HG03342 (cell line): ENCODE results near the gene AKT3.
A peak's percentile ranks its signal among the peaks of the same experiment; 100 is the strongest.
"Not testable (repeated sequence)": the region's sequence is repeated elsewhere in the genome, so short reads cannot be mapped to it uniquely, and the experiment has no call there.

Experiments used
- ATAC-seq: cut with Tn5 transposase; IDR thresholded peaks from one replicate; pipeline ENCODE4 v1.9.1; 2021; ENCODE audit warnings: mild to moderate bottlenecking, moderate library complexity; ENCODE audit not compliant: unreplicated experiment

The AKT3 gene

DNA sequence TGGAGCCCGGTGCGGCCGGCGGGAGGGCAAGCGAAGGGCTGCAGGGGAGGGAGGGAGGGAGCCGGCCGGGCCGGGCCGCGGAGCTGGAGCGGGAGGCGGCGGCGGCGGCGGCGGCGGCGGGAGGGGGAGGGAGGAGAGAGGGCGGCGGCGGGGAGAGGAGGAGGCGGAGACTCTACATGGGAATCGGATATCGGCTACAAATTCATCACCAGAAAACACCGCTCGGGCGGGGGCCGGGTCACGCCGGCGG lies at the start of gene AKT3:
Gene AKT3 (minus strand): TSS at position 42 of the 250 bp plus-strand sequence. CDS start 7,073 bp downstream, outside the sequence.
- ATAC-seq, result peak; percentile 59

DNA sequence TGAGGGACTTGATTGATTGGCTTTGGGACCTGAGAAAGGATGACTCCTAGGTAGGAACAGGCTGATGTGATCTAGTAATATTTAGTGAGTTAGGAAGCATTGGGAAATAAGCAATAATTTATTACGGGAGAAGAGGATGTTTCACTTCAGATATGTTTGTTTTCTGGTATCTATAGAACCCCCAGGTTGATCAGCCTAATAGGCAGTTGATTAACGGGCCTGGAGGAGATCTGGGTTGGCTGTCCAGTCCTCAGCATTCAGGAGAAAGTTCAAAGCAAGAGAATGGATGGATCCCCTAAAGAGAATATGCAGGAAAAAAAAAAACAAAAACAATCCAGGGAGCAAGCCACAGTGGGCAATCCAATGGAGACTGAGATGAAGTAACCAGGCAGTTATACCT lies 48.2 kb upstream of the AKT3 start:
- ATAC-seq, result no peak

DNA sequence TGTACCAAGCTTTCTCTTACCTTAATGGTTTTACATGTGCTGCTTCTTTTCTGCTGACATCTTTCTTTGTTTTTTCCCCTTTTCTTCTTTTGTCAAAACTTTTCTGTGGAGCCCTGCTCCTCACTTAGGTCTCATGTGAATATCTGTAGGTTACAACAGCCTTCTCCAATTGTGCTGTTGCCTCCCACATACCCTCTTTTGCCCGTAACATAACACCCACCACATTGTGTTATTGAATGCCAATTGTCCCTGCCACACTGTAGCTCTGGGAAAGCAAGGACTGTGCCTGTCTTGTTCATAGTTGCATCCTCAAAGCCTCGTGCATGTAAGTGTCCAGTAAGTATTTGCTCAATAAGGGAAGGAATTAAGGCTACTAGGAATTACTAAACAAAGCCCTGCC lies 46.3 kb upstream of the AKT3 start:
- ATAC-seq, result no peak

DNA sequence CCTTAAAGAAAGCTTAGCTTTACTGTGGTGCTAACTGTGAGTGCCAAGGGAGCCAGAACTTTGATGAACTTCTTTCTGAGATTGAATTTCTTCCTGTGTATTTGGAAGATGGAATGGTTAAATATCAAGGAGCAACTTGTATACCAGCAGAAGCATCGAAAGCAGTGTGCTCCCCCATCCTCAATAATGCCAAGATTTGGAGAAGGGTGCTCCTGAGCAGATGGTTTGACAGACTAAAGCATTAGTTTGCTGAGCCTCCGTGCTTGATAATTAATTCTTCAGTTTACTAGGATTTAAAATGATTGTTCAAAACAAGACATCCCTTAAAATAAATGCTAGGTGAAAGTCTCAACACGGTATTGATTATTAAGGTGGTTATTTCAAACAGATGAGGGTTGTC lies 42.4 kb upstream of the AKT3 start:
- no peak for ATAC-seq

DNA sequence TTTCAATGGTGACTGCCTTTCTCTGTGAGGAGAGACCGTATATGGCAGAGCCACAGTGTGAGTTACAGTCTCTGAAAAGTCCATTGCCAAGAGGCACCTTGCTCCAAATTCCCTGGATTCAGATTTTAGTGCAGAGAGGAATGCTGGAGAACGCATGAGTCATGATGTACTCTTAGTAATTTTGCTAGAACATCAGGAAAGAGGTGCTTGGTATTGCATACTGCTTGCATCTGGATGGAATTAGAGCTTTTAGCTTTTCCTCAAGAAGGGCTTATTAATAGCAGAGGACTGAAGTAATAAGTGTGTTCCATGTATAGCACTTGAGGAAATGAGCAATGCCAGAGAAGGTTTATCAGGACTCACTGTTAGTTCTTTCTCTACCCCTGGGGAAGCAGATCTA lies 40.5 kb upstream of the AKT3 start:
- ATAC-seq, result no peak

DNA sequence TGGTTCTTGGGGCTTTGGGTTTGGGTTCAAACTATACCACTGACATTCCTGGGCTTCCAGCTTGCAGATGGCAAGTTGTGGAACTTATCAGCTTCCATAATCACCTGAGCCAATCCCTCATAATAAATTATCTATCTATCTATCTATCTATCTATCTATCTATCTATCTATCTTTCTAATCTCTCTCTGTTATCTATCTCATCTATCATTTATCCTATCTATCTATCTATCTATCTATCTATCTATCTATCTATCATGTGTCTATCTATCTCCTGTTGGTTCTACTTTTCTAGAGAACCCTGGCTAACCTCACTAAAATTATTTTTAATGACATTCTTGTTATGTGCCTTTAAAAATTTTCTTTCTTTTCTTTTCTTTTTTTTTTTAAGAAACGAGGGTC lies 35.8 kb upstream of the AKT3 start:
- ATAC-seq, result no peak

DNA sequence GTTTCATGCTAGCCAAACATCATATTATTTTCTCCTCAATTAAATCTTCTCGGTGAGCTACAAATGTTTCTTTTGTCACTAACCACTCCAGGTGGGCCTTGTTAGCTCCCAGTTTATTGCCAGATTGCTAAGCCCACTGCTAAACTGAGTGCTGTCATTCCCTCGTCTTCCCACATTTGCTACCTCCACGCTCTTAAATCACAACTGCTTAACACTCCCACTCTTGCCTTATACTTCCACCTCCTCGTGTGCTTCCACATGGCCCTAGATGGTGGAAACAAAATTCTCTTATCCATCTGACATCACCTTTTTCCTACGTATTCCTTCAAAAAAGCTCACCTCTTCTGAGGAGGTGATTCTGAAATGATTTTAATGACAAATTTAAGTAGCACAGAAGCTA lies 34.6 kb upstream of the AKT3 start:
- no peak for ATAC-seq

DNA sequence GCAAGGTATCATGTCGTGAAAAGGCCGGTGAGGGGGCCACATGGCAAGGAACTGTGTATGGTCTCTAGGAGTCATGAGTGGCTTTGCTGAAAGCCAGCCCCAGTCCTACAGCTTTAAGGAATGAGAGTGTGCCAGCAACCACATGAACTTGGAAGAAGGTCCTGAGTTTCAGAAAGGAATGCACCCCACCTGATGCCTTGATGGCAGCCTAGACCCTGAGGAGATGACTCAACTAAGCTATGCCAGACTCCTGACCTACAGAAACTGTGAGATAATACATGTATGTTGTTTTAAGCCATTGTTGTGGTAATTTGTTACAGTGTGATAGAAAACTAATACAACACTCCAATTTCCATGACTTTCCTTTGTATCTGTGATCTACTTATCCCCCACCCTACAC lies 33.5 kb upstream of the AKT3 start:
- no peak for ATAC-seq

DNA sequence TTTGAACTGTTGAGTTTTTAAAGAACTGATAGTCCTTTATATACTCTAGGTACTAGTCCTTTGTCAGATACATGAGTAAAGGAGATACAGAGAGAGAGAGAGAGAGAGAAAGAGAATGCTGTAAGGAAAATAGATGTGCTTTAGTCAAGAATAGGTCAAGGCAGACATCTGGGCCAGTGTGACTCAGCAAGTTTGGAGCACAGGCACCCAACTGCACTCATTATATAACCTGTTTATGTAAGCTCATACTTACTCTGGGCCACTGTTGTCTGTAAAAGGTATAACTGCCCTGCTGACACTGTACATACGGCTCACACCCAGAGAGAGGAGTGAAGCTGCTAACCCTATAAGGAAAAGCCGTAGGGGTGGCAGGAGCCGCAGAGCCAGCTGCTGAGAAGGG lies 32.2 kb upstream of the AKT3 start:
- no peak for ATAC-seq

DNA sequence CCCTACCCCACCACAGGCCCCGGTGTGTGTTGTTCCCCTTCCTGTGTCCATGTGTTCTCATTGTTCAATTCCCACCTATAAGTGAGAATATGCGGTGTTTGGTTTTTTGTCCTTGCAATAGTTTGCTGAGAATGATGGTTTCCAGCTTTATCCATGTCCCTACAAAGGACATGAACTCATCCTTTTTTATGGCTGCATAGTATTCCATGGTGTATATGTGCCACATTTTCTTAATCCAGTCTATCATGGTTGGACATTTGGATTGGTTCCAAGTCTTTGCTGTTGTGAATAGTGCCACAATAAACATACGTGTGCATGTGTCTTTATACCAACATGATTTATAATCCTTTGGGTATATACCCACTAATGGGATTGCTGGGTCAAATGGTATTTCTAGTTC lies 27.0 kb upstream of the AKT3 start:
- not testable (repeated sequence) for ATAC-seq

DNA sequence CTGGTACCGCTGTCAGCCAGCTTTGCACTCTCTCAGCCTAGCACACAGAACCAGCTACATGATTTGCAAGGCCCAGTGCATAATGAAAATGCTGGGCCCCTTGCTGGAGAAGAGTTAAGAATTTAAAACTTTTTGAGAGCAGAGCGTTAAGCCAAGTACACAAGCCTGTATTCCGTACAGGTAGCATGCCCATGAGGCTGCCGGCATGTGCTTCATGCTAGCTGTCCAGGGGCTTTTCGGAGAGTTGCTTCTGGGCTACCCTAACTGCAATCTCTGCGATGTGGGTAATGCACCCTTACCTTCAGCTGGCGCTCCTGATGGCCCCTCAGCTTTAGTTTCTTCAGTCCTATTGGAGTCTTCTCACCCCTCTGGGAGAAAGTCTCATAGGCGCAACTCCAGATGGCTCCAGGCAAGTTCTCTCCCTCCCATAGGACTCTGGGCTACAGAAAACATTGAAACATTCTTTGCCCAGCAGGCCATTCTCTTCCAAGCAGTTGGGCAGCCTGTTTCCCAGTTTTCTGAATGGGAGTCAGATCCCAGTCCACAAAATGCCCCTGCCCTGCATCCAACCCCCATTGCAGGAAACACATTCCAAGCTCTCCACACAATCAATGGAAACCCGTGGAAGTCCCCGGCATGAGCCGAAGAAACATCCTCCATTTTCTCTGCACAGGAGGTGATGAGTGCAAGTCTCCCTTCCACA lies 5.7 kb upstream of the AKT3 start:
- no peak for ATAC-seq

DNA sequence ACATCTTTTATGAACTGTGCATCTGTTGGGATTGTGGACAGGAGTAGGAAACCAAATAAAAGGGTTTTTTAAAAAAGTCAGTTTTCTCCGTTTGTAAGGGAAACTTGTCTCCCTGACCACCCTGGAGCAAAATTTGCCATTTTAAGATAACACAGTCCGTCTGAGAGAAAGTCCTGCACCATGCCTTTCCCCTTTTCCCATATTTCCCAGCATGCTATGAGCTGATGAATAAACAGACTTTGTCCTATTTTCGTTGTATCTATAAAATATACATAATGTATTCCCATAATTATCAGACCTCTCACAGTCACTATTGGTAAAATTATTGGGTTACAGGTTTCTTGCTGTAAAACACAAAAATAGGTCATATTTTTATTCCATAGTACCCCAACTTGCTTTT lies 1.7 kb upstream of the AKT3 start:
- no peak for ATAC-seq

DNA sequence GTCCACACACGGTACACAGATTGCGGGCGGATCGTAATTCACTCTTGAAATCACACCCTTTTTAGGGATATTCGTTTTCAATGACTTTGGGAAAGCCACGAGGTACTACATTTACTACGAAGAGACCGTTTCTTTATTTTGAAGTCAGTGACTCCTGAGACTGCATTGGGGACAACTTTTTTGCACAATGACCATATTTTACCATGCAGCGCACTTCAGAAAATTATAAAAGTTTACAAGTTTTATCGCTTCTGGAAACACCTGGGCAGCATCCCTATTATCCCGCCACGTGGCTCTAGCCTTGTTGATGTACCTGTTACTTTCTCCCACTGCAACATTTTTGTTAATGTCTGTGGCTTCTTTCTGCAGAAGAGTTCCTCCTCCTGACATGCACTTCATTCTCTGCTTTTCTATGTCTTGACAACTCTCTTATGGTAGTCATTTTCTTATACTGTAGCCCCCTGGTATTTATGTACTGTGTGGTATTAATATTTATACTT lies 1.3 kb upstream of the AKT3 start:
- ATAC-seq, result no peak

DNA sequence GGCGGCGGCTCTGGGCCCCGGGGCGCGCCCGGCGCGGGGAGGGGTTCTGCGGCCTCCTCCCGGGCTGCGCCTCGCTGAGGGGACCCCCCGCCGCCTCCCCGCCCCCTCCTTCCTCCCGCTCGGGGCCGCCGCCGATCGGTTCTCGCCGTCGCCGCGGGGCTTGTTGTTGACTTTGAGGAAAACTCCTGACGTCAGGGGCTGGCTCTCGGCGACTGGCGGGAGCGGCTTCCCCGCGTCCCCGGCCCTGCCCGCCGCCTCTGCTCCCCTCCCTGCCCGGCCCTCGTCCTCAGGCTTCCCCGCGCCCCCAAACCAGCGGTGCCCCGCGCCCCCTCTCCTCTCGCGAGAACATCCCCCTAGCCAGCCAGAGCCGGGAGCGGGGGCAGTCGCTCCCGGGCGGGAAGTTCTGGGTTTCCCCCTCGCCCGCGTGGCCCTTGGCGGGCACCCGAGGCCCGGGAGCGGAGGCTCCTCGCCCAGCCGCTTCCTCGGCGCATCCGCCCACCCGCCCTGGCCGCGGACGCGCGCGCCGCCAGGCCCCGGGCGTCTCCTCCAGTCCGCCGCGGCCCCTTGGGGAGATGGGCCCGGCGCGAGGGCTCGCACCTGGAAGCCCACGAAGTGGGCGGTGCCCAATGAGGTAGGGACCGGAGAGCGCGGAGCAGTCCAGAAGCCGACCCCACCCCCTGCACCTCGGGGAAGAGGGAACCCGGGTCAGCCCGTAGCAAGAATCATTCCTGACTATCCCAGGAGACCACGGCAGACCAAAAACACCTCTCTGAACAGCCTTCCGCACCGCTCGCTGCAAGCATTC lies 611 bp upstream of the AKT3 start:
- ATAC-seq, result peak; percentile 45

DNA sequence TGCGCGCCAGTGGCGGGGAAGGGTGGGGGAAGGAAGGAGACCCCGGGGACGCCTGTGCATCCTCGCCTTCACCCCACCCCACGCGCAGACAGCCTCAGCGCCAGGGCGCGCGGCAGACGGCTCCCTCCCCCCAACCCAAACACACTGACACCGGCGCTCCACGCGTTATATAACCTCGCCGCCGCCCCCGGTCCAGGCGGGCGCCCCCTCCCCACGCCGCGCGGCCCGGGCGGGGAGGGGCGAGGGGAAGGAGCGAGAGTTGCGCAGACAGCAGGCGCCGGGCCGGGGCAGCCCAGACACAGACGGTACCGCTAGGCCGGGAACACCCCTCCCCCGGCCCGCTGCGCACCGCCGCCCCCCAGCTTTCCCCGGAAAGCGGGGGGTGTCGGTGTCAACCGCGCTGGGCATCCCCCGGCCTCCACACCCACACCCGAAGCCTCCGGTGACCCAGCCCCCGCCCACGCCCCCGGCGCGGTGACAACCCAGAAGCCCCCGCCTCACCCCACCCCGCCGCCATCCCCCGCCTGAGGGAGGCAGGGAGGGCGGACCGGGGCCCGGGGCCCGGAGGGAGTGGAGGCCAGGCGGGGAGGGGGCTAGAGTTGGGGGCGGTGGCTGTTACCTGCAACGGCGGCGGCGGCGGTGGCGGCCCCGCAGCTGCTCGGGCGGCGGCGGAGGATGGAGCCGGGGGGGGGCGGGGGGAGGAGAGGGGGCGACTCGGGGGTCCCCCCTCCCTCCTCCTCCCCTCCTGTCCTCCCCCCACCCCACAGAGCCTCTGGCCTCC lies 432 bp downstream of the AKT3 start:
- peak; percentile 21 for ATAC-seq

DNA sequence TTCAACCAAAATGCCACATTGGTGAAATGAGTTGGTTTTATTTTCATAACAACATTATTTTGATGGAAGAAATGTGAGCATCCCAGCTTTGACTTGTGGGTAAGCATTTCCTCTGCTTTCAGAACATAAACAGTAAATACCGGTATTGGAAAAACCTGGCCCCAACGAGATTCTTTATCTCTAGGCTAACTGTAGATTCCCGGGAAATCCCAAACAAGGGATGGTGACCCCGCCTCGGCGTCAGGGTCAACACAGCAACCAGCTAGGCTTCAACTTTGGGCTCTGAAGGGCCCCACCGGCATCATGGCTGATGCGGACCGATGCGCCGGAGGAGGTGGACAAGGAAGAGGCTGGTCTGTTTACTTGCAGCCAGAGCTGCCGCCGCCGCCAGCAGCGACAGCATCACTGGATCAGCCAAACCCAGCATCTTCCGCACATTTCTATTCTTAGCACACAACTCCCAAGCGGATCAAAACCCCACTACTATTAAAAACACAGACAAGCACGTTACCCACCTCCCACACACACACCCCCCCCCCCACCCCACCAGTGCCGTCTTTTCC lies 1.1 kb downstream of the AKT3 start:
- peak; percentile 21 for ATAC-seq

DNA sequence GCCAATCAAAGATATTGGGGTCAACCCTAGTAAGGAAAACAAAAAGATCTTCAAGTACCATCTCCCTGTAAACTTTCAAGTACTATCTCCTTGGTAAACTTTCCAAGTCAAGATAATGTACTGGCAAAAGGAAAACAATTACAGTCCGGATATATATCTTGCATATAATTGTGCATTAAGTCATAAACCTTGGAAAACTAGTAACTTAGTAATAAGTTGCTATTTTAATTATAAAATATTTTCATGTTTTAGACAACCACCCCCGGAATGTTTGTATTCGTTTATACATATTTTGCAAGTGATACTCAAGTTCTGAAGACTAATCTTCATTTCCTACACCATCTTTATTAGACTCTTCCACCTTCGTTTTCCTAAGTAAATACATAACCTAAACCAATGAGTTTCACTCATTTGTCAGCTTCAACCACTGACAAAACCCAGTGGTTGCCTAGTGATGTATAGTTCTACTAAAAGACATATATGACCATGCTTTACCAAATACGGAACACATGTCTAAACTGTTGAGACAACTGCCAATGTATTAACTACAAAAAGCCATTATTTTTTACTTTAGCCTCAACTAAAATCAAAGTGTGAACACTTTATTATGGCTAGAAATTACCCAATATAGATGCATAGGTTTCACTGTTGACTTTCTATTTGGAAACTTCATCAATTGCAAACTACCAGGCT lies 1.7 kb downstream of the AKT3 start:
- no peak for ATAC-seq

DNA sequence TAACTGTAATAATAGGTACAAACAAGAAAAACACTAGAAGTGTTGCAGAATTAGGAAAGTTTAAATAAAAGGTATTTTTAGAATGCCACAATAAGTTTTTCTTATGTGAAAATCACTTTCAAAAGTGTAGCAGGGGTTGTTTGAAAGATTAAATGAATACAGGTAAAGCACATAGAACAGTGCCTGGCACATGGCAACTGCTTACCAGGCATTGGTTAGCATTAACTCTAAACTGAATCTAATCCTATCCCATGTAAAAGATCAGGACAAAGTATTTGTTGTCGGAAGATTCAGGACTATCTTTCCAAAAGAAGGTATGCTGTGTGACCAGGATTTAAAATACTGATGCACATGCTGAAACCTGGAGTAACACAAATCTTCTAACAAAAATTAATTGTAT lies 3.3 kb downstream of the AKT3 start:
- ATAC-seq, result no peak

DNA sequence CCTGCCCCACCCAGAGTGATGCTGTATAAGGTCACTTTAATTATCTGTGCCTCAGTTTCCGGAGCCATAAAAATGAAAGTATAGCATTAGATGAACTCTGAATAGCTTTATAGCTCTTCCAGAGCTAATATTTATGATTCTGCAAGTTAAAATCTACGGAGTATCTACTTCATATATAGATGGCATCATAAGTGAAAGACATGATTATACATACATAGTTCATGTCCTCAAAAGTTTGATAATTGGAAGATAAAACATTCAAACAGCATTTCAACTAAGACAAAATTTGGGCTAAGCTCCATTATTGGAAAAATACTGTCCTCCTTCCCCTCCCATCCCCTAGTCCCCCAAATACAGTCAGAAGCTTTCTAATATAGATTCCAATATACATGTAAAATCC lies 4.2 kb downstream of the AKT3 start:
- ATAC-seq, result no peak

DNA sequence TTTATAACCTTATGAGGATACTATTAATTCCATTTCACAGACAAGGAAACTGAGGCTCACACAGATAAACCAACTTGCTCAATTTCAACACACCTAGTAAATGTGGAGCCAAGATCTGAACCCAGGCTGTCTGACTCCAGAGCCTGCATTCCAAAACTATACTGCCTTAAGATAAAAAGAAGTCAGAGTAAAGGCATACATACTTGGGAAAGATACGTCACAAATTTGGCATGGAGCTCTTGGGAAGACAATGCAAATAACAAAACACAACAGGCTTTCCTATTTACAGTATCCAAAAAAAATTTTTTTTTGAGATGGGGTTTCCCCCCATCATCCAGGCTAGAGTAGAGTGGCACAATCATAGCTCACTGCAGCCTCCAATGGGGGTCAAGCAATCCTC lies 5.9 kb downstream of the AKT3 start:
- no peak for ATAC-seq

DNA sequence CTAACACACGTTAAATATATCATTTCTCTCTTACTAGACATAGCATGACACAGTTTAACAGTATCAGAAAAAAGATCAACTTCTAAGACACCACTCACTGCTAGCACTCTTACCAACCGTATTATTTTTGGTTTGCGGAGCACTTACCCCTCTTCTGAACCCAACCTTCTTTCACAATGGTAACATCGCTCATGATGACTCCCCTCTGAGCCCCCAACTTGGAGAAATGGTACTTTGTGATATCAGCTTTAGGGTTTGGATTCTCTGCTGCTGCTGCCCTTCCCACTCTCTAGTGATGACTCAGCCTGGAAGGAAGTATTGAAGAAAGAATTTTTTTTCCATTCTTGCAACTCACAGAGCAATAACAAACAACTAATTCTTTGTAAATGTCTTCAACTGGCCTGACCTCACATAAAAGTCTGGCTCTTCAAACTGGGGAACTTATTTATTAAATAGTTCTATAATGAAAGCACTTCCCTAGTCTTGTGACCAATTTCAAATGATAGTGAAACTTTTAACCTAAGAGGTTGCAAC lies 7.0 kb downstream of the AKT3 start:
- ATAC-seq, result no peak
